IMR-90 (cell line): Measurements from ENCODE around the gene ZNF726. TPM values are rescaled to one million over a fixed set of nuclear protein-coding genes. Genes with fewer than 3 reads are reported as not detected.

Source experiments
- ATAC-seq: fragments of 200-7000 bp; cut with Tn5 transposase; 2 replicates; pipeline ENCODE4 v1.9.1; 2020; ENCODE audit warnings: low read depth, mild to moderate bottlenecking, moderate library complexity
- BruUV-seq: library from RNA; stranded (reverse); fragments of 400-500 nt; replicated peaks from 2 replicates; lab custom pipeline; 2021; lab: Mats Ljungman, UMichigan
- CTCF ChIA-PET: fragments of 300-600 bp; formaldehyde crosslinking; extraction: SDS; loops from one replicate; lab custom pipeline; 2021; ENCODE audit warnings: antibody characterized with exemption; lab: Yijun Ruan, JAX
- POLR2A ChIA-PET: fragments of 300-600 bp; sonication (Branson Sonifier 250); formaldehyde crosslinking; loops from one replicate; lab custom pipeline; 2022; ENCODE audit warnings: antibody characterized with exemption; ENCODE audit not compliant: unreplicated experiment; lab: Charles Lee
- DNase-seq: peaks from one replicate; pipeline ENCODE4 v3.0.0; 2013
- H2AFZ ChIP-seq: replicated peaks from 2 replicates; pipeline ENCODE3; 2013; ENCODE audit warnings: low read length, mild to moderate bottlenecking; ENCODE audit not compliant: poor library complexity
- H2AK5ac ChIP-seq: 2 replicates; pipeline ENCODE4 v1.6.1; 2013; ENCODE audit warnings: low read depth, low read length, inconsistent platforms
- H2AK9ac ChIP-seq: replicated peaks from 2 replicates; pipeline ENCODE3; 2013; ENCODE audit warnings: mild to moderate bottlenecking, low read depth, low read length, moderate library complexity; ENCODE audit not compliant: poor library complexity
- H2BK120ac ChIP-seq: 2 replicates; pipeline ENCODE4 v1.6.1; 2013; ENCODE audit warnings: low read depth, low read length, inconsistent platforms
- H2BK15ac ChIP-seq: 3 replicates; pipeline ENCODE4 v1.6.1; 2013; ENCODE audit warnings: low read depth, low read length, inconsistent platforms
- H2BK20ac ChIP-seq: 2 replicates; pipeline ENCODE4 v1.6.1; 2013; ENCODE audit warnings: low read depth, mild to moderate bottlenecking, inconsistent platforms, low read length, moderate library complexity
- H2BK5ac ChIP-seq: 2 replicates; pipeline ENCODE4 v1.6.1; 2013; ENCODE audit warnings: mild to moderate bottlenecking, low read depth, low read length, inconsistent platforms; ENCODE audit not compliant: poor library complexity, severe bottlenecking
- H3K14ac ChIP-seq: replicated peaks from 2 replicates; pipeline ENCODE4 v1.6.1; 2013; ENCODE audit warnings: low read depth, low read length, inconsistent platforms
- H3K18ac ChIP-seq: 2 replicates; pipeline ENCODE4 v1.6.1; 2013; ENCODE audit warnings: low read depth, low read length, control low read depth
- H3K23ac ChIP-seq: 2 replicates; pipeline ENCODE4 v1.6.1; 2013; ENCODE audit warnings: low read depth, low read length, inconsistent platforms
- H3K27ac ChIP-seq: 2 replicates; pipeline ENCODE4 v1.5.1; 2013; ENCODE audit warnings: mild to moderate bottlenecking, control low read depth, low read length; ENCODE audit not compliant: insufficient read depth
- H3K27me3 ChIP-seq: 2 replicates; pipeline ENCODE4 v1.6.1; 2013; ENCODE audit warnings: low read length; ENCODE audit not compliant: control insufficient read depth, insufficient read depth
- H3K36me3 ChIP-seq: 2 replicates; pipeline ENCODE4 v1.6.1; 2013; ENCODE audit warnings: low read length, mixed read lengths; ENCODE audit not compliant: control insufficient read depth, insufficient read depth
- H3K4ac ChIP-seq: 2 replicates; pipeline ENCODE4 v1.6.1; 2013; ENCODE audit warnings: low read depth, low read length, inconsistent platforms
- H3K4me1 ChIP-seq: 2 replicates; pipeline ENCODE4 v1.6.1; 2013; ENCODE audit warnings: low read length, mixed read lengths; ENCODE audit not compliant: control insufficient read depth, insufficient read depth
- H3K4me2 ChIP-seq: 2 replicates; pipeline ENCODE4 v1.6.1; 2013; ENCODE audit warnings: low read depth, mild to moderate bottlenecking, control low read depth, low read length, moderate library complexity
- H3K4me3 ChIP-seq: 2 replicates; pipeline ENCODE4 v1.5.1; 2013; ENCODE audit warnings: low read depth, mild to moderate bottlenecking, control low read depth, low read length, moderate library complexity; ENCODE audit not compliant: insufficient read depth
- H3K56ac ChIP-seq: 2 replicates; pipeline ENCODE4 v1.6.1; 2013; ENCODE audit warnings: low read length, inconsistent platforms; ENCODE audit not compliant: insufficient read depth; ENCODE audit errors: extremely low read depth
- H3K79me1 ChIP-seq, 2 experiments: 2 replicates each; pipeline ENCODE4 v1.6.1; 2013; ENCODE audit warnings: low read length in 2 of 2, inconsistent platforms in 1 of 2, low read depth in 1 of 2
- H3K9ac ChIP-seq: 2 replicates; pipeline ENCODE4 v1.6.1; 2013; ENCODE audit warnings: low read depth, low read length, control low read depth
- H3K9me1 ChIP-seq: 2 replicates; pipeline ENCODE4 v1.6.1; 2013; ENCODE audit warnings: low read length, inconsistent platforms; ENCODE audit not compliant: insufficient read depth
- H3K9me3 ChIP-seq: 2 replicates; pipeline ENCODE4 v1.6.1; 2013; ENCODE audit warnings: low read length; ENCODE audit not compliant: control insufficient read depth, insufficient read depth
- H4K20me1 ChIP-seq: 2 replicates; pipeline ENCODE4 v1.6.1; 2013; ENCODE audit warnings: low read length, inconsistent platforms; ENCODE audit not compliant: insufficient read depth
- H4K5ac ChIP-seq: 2 replicates; pipeline ENCODE4 v1.6.1; 2013; ENCODE audit warnings: mild to moderate bottlenecking, low read depth, low read length, control low read depth
- H4K8ac ChIP-seq, 2 experiments: 2 replicates each; pipeline ENCODE4 v1.6.1; 2013; ENCODE audit warnings: low read depth in 2 of 2, low read length in 2 of 2, control low read depth in 1 of 2, inconsistent platforms in 1 of 2
- H4K91ac ChIP-seq: 2 replicates; pipeline ENCODE4 v1.6.1; 2013; ENCODE audit warnings: low read depth, low read length, inconsistent platforms; ENCODE audit not compliant: insufficient read depth
- BHLHE40 ChIP-seq: fragments of 150-350 bp; IDR thresholded peaks from 2 replicates; pipeline ENCODE4 v1.6.1; 2016; ENCODE audit warnings: mild to moderate bottlenecking, low read depth, low read length
- CEBPB ChIP-seq: IDR thresholded peaks from 2 replicates; pipeline ENCODE4 v1.6.1; 2012; ENCODE audit warnings: low read depth, low read length, improper control_type of control experiment
- CHD1 ChIP-seq: IDR thresholded peaks from 2 replicates; pipeline ENCODE4 v1.6.1; 2012; ENCODE audit warnings: low read depth, low read length, improper control_type of control experiment
- FOS ChIP-seq: fragments of 150-350 bp; IDR thresholded peaks from 2 replicates; pipeline ENCODE4 v1.6.1; 2016; ENCODE audit warnings: low read depth, low read length
- MAFK ChIP-seq: IDR thresholded peaks from 2 replicates; pipeline ENCODE4 v1.6.1; 2012; ENCODE audit warnings: low read depth, low read length, improper control_type of control experiment
- MAZ ChIP-seq: IDR thresholded peaks from 2 replicates; pipeline ENCODE4 v1.6.1; 2012; ENCODE audit warnings: low read depth, mild to moderate bottlenecking, low read length, improper control_type of control experiment, moderate library complexity, borderline replicate concordance
- MXI1 ChIP-seq: IDR thresholded peaks from 2 replicates; pipeline ENCODE4 v1.6.1; 2012; ENCODE audit warnings: low read depth, mild to moderate bottlenecking, low read length, moderate library complexity, borderline replicate concordance
- NFE2L2 ChIP-seq: fragments of 150-350 bp; IDR thresholded peaks from 2 replicates; pipeline ENCODE4 v1.6.1; 2016; ENCODE audit warnings: low read depth, mild to moderate bottlenecking, low read length
- POLR2A ChIP-seq: IDR thresholded peaks from 2 replicates; pipeline ENCODE4 v1.6.1; 2012; ENCODE audit warnings: mild to moderate bottlenecking, low read depth, low read length
- RAD21 ChIP-seq: IDR thresholded peaks from 2 replicates; pipeline ENCODE4 v1.6.1; 2012; ENCODE audit warnings: low read length, improper control_type of control experiment
- RCOR1 ChIP-seq: IDR thresholded peaks from 2 replicates; pipeline ENCODE4 v1.6.1; 2012; ENCODE audit warnings: mild to moderate bottlenecking, low read length, improper control_type of control experiment; ENCODE audit not compliant: insufficient replicate concordance
- RFX5 ChIP-seq: IDR thresholded peaks from 2 replicates; pipeline ENCODE4 v1.8.0; 2012; ENCODE audit warnings: low read depth, mild to moderate bottlenecking, low read length, moderate library complexity
- SMC3 ChIP-seq: fragments of 150-350 bp; IDR thresholded peaks from 2 replicates; pipeline ENCODE4 v1.6.1; 2016; ENCODE audit warnings: low read depth, mild to moderate bottlenecking, antibody characterized with exemption, low read length, moderate library complexity
- WGBS, 2 experiments: methylation state at CpG; one replicate each; pipeline versions ENCODE4 v1.1.5 to v1.1.7; 2013; ENCODE audit warnings: missing lambda C conversion rate in 2 of 2; ENCODE audit not compliant: insufficient read length in 1 of 2; ENCODE audit errors: extremely low coverage in 2 of 2; 5-methylcytosine and 5-hydroxymethylcytosine counted together
- dilution Hi-C: fragments of 300-500 bp; cut with HindIII; formaldehyde crosslinking; loops from one replicate; pipeline ENCODE4 v1.14.3; 2018; ENCODE audit warnings: low sequenced_read_pairs; ENCODE audit not compliant: unreplicated experiment
- in situ Hi-C: fragments of 300-500 bp; cut with MboI; formaldehyde crosslinking; loops from 3 replicates; pipeline ENCODE4 v1.14.3; 2019; ENCODE audit warnings: low sequenced_read_pairs, inconsistent platforms, mixed read lengths
- intact Hi-C: fragments of 100-400 bp; cut with micrococcal nuclease; formaldehyde crosslinking; loops from 2 replicates; pipeline ENCODE4 v1.10.0; 2022
- polyA plus RNA-seq, 3 experiments: library from polyadenylated mRNA; depleted of rRNA; stranded (reverse); fragments of >200 nt; gene quantifications; 2 replicates each; pipeline ENCODE4 v1.2.3, GENCODE V29; 2012; ENCODE audit warnings: low replicate concordance in 1 of 3
- total RNA-seq: library from RNA; depleted of rRNA; stranded (reverse); fragments of >200 nt; gene quantifications from 2 replicates; pipeline ENCODE4 v1.2.3, GENCODE V29; 2012
- TF ChIP-seq, protein P1 (sequence below): conservative IDR thresholded peaks from 2 replicates; pipeline ENCODE4 v1.5.1; 2012; ENCODE audit warnings: mild to moderate bottlenecking, low read depth, low read length, improper control_type of control experiment
- TF ChIP-seq, protein P2 (sequence below): fragments of 150-350 bp; IDR thresholded peaks from 2 replicates; pipeline ENCODE4 v1.6.1; 2017; ENCODE audit warnings: mild to moderate bottlenecking, antibody characterized with exemption, low read length, low read depth
- TF ChIP-seq, protein P3 (sequence below): fragments of 150-350 bp; IDR thresholded peaks from 2 replicates; pipeline ENCODE4 v1.6.1; 2016; ENCODE audit warnings: low read depth, mild to moderate bottlenecking, low read length, moderate library complexity, borderline replicate concordance

ZNF726 gene
- total and polyA plus RNA-seq, 2 of the 4 experiments (the other 2 are of a cell fraction) = 1.2 to 2.0 TPM

DNA sequence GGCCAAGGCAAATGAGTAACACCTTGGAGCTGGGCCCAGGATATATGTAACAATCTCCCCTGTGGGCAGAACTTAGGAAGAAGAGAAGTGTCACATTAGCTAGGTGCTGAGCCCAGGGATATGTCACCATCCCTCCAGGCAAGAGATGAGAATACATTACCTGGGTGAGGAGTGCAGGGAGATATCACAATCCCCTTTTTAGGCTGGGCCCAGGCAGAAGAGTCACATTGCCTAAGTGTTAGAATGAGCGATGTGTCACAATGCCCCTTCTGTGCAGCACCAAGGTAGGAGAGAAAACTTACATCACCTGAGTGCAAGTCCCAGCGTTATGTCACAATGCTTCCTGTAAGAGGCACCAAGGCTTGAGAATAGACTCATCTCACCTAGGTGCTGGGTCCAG lies 60.3 kb downstream of the ZNF726 start:
- no peaks in the 10 kb centered on the region for H3K79me1 ChIP-seq
- no peak overlapping the region for H2AK5ac ChIP-seq
- in situ Hi-C loops (no loop called here), intact Hi-C loops (no loop called here), dilution Hi-C loops (no loop called here)
- no peak overlapping the region for H2BK20ac ChIP-seq
- BruUV-seq = no TSS peak
- TF ChIP-seq RAD21 (no peak), NFE2L2 (no peak), FOS (no peak), POLR2A (no peak), MXI1 (no peak), MAZ (no peak), RCOR1 (no peak), SMC3 (no peak), RFX5 (no peak), CHD1 (no peak), BHLHE40 (no peak), MAFK (no peak), CEBPB (no peak)
- TF ChIP-seq, protein P1, sequence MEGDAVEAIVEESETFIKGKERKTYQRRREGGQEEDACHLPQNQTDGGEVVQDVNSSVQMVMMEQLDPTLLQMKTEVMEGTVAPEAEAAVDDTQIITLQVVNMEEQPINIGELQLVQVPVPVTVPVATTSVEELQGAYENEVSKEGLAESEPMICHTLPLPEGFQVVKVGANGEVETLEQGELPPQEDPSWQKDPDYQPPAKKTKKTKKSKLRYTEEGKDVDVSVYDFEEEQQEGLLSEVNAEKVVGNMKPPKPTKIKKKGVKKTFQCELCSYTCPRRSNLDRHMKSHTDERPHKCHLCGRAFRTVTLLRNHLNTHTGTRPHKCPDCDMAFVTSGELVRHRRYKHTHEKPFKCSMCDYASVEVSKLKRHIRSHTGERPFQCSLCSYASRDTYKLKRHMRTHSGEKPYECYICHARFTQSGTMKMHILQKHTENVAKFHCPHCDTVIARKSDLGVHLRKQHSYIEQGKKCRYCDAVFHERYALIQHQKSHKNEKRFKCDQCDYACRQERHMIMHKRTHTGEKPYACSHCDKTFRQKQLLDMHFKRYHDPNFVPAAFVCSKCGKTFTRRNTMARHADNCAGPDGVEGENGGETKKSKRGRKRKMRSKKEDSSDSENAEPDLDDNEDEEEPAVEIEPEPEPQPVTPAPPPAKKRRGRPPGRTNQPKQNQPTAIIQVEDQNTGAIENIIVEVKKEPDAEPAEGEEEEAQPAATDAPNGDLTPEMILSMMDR = no peak
- TF ChIP-seq, protein P2, sequence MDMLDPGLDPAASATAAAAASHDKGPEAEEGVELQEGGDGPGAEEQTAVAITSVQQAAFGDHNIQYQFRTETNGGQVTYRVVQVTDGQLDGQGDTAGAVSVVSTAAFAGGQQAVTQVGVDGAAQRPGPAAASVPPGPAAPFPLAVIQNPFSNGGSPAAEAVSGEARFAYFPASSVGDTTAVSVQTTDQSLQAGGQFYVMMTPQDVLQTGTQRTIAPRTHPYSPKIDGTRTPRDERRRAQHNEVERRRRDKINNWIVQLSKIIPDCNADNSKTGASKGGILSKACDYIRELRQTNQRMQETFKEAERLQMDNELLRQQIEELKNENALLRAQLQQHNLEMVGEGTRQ = no peak
- TF ChIP-seq, protein P3, sequence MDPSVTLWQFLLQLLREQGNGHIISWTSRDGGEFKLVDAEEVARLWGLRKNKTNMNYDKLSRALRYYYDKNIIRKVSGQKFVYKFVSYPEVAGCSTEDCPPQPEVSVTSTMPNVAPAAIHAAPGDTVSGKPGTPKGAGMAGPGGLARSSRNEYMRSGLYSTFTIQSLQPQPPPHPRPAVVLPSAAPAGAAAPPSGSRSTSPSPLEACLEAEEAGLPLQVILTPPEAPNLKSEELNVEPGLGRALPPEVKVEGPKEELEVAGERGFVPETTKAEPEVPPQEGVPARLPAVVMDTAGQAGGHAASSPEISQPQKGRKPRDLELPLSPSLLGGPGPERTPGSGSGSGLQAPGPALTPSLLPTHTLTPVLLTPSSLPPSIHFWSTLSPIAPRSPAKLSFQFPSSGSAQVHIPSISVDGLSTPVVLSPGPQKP = no peak
- H3K4me2 ChIP-seq = no peak overlapping the region
- H3K27ac ChIP-seq = no peak overlapping the region
- H3K4me3 ChIP-seq = no peak overlapping the region
- no peak overlapping the region for H2BK120ac ChIP-seq
- ChIA-PET POLR2A (no interaction called here), CTCF (no interaction called here)
- no peak overlapping the region for H3K14ac ChIP-seq
- peaks cover 7% of the 10 kb centered on the region for H3K9me3 ChIP-seq
- no peak overlapping the region for H3K4ac ChIP-seq
- H2BK15ac ChIP-seq = no peak overlapping the region
- no peaks in the 10 kb centered on the region for H3K36me3 ChIP-seq
- H3K56ac ChIP-seq = no peak overlapping the region
- H3K9ac ChIP-seq = no peak overlapping the region
- no peak overlapping the region for H2AK9ac ChIP-seq
- no peaks in the 10 kb centered on the region for H3K4me1 ChIP-seq
- no peak overlapping the region for H4K8ac ChIP-seq
- no peak for ATAC-seq
- no peak overlapping the region for H3K18ac ChIP-seq
- WGBS, 2 experiments = no CpG with 5 or more reads among the region's 2 CpGs
- H2AFZ ChIP-seq = no peak overlapping the region
- H4K20me1 ChIP-seq = no peaks in the 10 kb centered on the region
- no peak overlapping the region for H4K91ac ChIP-seq
- H2BK5ac ChIP-seq = no peak overlapping the region
- H3K9me1 ChIP-seq = no peaks in the 10 kb centered on the region
- H3K27me3 ChIP-seq = peaks cover 4% of the 10 kb centered on the region; the same call in 1 of the 2 replicates
- H4K5ac ChIP-seq = no peak overlapping the region
- no peak for DNase-seq
- no peak overlapping the region for H3K23ac ChIP-seq
